Activated naive CD4-positive, alpha-beta T cell treated with anti-CD3 and anti-CD28 coated beads for 36 hours (primary cell): ENCODE measurements around the gene ATF3. TPM values are rescaled to one million over a fixed set of nuclear protein-coding genes. Genes with fewer than 3 reads are reported as not detected.

Source experiments
- CTCF ChIA-PET: fragments of 350-600 bp; sonication (Branson Sonifier 250); formaldehyde crosslinking; loops from one replicate; lab custom pipeline; 2021; ENCODE audit warnings: antibody characterized with exemption; lab: Charles Lee
- DNase-seq: peaks from one replicate; pipeline ENCODE4 v3.0.0-alpha.2; 2020
- H3K27ac Mint-ChIP-seq: one replicate; pipeline ENCODE4 v1.8.0; 2021; ENCODE audit warnings: mild to moderate bottlenecking, mixed read lengths
- H3K27me3 Mint-ChIP-seq: one replicate; pipeline ENCODE4 v1.8.0; 2021; ENCODE audit warnings: low read depth, mixed read lengths
- H3K36me3 Mint-ChIP-seq: one replicate; pipeline ENCODE4 v1.8.0; 2021; ENCODE audit warnings: low read depth, mixed read lengths
- H3K4me1 Mint-ChIP-seq: one replicate; pipeline ENCODE4 v1.8.0; 2021; ENCODE audit warnings: low read depth, mixed read lengths
- H3K4me3 Mint-ChIP-seq: one replicate; pipeline ENCODE4 v1.8.0; 2021; ENCODE audit warnings: mild to moderate bottlenecking, moderate library complexity, mixed read lengths
- H3K9me3 Mint-ChIP-seq: one replicate; pipeline ENCODE4 v1.8.0; 2021; ENCODE audit warnings: mixed read lengths
- intact Hi-C: fragments of 100-400 bp; cut with micrococcal nuclease; formaldehyde crosslinking; loops from one replicate; pipeline ENCODE4 v1.15.1; 2023
- total RNA-seq, 2 experiments: library from RNA; stranded (reverse); gene quantifications; one replicate each; pipeline ENCODE4 v1.2.3, GENCODE V29; 2021

The ATF3 gene
- total RNA-seq, 2 experiments from 2014 or later = 67.4 to 67.7 TPM

DNA sequence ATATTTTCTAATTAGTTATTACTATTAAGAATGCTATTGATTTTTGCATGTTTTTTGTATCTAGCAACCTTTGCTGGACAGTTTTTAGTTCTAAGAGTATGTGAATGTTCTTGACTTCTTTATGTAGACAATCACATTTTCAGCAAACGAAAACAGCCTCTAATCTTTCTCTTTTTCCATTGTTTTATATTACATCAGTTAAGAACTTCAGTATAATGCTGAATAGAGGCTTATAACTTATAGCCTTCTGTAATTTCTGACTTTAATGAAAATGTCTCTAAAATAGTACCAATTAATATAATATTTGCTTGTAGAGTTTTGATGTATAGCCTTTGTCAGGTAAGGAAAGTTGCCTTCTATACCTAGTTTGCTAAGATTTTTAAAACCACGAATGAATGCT lies 33.2 kb upstream of the ATF3 start:
- Mint-ChIP-seq H3K9me3 (no peaks in the 10 kb centered on the region), H3K27me3 (peaks cover 7% of the 10 kb centered on the region), H3K4me1 (no peaks in the 10 kb centered on the region), H3K27ac (no peak overlapping the region), H3K36me3 (no peaks in the 10 kb centered on the region), H3K4me3 (no peak overlapping the region)
- CTCF ChIA-PET = no interaction called here
- DNase-seq = no peak
- intact Hi-C loops = no loop called here

DNA sequence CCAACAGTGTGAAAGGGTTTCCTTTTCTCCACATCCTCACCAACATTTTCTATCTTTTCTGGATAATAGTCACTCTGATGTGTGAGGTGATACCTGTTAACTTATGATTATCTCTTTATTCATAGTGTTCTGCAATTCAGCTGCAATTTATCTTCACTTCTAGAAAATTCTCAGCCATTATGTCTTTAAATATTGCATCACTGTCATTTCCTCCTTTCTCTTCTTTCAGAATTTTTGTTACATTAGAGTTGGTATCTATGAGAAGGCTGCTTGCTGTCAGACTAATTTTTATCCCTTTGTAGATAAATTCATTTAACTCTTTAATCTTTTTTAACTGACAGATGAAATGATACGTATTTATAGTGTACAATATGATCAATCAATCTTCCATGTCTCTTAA lies 30.5 kb upstream of the ATF3 start:
- Mint-ChIP-seq H3K36me3 (no peaks in the 10 kb centered on the region), H3K4me3 (no peak overlapping the region), H3K4me1 (no peaks in the 10 kb centered on the region), H3K9me3 (no peaks in the 10 kb centered on the region), H3K27ac (no peak overlapping the region), H3K27me3 (peaks cover 7% of the 10 kb centered on the region)
- no peak for DNase-seq
- intact Hi-C loops = no loop called here
- CTCF ChIA-PET = interaction anchor here (0.7 kb wide), 1 partner anchor 10 kb away, joined by 3 read pairs; no protein-coding TSS in a partner anchor

DNA sequence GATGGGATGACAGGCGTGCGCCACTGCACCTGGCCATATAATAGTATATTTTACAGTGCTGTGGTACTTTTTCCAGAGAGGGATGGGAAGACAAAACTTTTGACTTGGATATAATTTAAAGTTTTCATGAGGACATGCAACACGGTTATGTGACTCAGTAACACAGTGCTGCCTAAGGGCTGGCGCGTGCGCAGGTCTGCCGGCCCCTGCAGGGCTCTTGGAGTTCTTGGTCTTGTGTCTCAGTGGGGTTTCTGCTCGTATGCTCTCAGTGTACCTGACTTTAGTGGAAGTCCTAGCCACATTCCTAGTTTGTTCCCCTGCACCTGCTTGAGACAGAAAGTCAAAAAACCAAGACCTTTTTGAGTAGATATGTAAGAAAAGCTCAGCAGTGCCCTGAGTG lies 27.5 kb upstream of the ATF3 start:
- Mint-ChIP-seq H3K27ac (no peak overlapping the region), H3K4me3 (no peak overlapping the region), H3K4me1 (no peaks in the 10 kb centered on the region), H3K36me3 (no peaks in the 10 kb centered on the region), H3K9me3 (no peaks in the 10 kb centered on the region), H3K27me3 (peaks cover 15% of the 10 kb centered on the region)
- intact Hi-C loops = no loop called here
- CTCF ChIA-PET = no interaction called here
- no peak for DNase-seq

DNA sequence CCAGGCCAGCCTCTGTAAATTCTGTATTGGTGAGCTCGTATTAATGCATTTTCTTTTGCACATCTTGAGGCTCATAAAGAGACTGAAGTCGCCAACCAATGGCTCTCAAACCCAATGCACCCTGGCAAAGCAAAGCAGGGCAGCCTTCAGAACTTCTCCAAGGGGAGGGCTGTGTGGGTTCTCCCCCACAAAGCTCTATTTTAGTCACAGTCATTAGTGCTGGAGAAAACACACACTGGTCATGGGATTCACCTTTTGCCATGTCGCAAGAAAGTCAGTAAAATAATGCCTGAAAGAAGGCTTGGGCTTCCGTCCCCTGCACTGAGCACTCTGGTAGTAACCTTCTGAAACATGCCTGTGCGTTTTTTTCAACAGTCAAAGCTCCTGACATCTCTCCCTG lies 26.3 kb upstream of the ATF3 start:
- Mint-ChIP-seq H3K4me1 (no peaks in the 10 kb centered on the region), H3K4me3 (no peak overlapping the region), H3K36me3 (no peaks in the 10 kb centered on the region), H3K27ac (no peak overlapping the region), H3K9me3 (no peaks in the 10 kb centered on the region), H3K27me3 (peaks cover 21% of the 10 kb centered on the region)
- no peak for DNase-seq
- CTCF ChIA-PET = interaction anchor here (0.7 to 1.9 kb wide), 4 partner anchors 10 to 126 kb away, joined by 3 to 7 read pairs (median 4); no protein-coding TSS in a partner anchor
- intact Hi-C loops = no loop called here

DNA sequence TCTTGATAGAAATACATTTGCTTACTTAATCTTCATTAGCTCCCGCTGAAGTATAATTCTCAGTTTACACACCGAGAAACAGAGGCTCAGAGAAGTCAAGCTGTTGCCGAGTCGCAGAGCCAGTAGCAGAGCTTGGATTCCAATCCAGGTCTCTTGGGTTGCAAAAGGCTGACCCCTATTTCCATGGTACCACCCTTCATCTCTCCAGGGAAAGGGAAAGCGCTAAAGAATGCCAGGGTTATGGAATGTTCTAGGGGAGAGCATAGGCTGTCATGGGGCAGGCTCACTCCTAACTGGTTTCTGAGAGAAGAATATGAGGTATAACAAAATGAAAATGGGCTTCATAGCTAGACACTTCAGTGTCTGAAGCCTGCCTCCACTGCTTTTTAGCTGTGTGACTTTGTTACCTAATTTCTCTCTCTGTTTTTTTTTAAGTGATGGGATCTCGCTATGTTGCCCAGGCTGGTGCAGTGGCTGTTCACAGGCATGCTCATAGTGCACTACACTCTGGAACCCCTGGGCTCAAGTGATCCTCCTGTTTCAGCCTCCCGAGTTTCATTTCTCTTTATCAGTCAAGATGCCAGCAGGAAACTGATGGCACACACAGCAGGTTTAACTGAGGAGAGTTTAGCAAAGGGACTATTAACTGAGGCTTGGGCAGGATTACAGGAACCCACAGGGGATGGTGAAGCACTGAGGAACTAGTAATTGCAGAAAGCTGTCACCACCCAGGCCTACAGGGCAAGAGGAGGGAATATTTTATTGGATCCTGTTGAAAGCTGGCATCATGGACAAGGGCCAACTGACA lies 25.5 kb upstream of the ATF3 start:
- H3K27ac Mint-ChIP-seq = no peak overlapping the region
- intact Hi-C loops = no loop called here
- no peaks in the 10 kb centered on the region for H3K4me1 Mint-ChIP-seq
- no peak overlapping the region for H3K4me3 Mint-ChIP-seq
- peaks cover 29% of the 10 kb centered on the region for H3K27me3 Mint-ChIP-seq
- DNase-seq = no peak
- H3K9me3 Mint-ChIP-seq = no peaks in the 10 kb centered on the region
- CTCF ChIA-PET = interaction anchor here (0.7 to 1.9 kb wide), 4 partner anchors 10 to 127 kb away, joined by 3 to 7 read pairs (median 4); no protein-coding TSS in a partner anchor
- H3K36me3 Mint-ChIP-seq = no peaks in the 10 kb centered on the region

DNA sequence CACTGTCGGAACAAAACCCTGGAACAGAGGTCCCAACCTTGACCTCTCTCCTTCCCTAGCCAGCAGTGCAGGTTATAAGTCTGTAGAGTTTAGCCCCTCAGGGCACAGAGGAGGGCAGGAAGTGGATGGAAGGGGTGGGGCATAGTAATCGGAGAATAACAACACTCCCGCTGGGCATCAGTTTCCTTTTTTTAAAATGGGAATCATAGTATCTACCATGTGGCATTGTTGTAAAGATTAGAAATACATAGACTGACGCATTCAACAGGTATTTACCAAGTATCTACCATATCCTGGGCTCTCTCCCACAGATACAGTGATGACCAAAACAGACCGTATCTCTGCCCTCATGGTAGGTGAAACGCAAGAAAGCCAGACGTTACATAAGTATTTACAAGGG lies 24.9 kb upstream of the ATF3 start:
- Mint-ChIP-seq H3K4me3 (no peak overlapping the region), H3K9me3 (no peaks in the 10 kb centered on the region), H3K27me3 (peaks cover 28% of the 10 kb centered on the region), H3K36me3 (no peaks in the 10 kb centered on the region), H3K4me1 (no peaks in the 10 kb centered on the region), H3K27ac (no peak overlapping the region)
- CTCF ChIA-PET = interaction anchor here (1.3 to 1.9 kb wide), 2 partner anchors 11 to 127 kb away, joined by 4 to 7 read pairs; no protein-coding TSS in a partner anchor
- DNase-seq = no peak
- intact Hi-C loops = no loop called here

DNA sequence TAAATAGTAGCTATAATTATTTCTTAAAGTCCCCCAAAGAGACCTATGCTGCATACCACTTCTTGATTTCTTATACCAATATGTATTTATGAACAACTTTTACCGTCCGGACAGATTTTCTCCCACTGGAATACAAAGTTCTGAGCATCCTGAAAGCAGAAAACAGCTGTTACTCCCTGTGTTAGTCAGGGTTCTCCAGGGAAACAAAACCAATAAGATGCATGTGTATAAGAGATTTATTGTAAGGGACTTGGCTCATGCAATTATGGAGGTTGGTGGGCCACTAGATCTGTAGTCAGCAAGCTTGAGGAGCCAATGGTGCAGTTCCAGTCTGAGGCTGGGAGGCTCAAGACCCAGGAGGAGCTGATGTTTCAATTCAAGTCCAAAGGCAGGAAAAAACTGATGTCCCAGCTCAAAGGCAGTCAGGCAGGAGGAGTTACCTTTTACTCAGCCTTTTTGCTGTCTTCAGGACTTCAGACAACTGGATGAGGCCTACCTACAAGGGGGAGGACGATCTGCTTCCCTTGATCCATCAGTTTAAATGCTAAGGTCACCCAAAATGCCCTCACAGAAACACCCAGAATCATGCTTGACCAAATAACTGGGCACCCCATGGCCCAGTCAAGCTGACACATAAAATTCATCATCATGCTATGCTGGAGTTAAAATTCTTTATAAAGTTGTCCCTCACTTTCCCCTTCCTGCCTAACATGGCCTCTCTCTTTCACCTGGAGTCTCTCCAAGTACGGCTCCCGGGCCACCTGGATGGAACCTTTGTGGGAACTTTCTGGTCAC lies 24.3 kb upstream of the ATF3 start:
- Mint-ChIP-seq H3K4me3 (no peak overlapping the region), H3K9me3 (no peaks in the 10 kb centered on the region), H3K4me1 (no peaks in the 10 kb centered on the region), H3K36me3 (no peaks in the 10 kb centered on the region), H3K27ac (no peak overlapping the region), H3K27me3 (peaks cover 27% of the 10 kb centered on the region)
- no peak for DNase-seq
- CTCF ChIA-PET = interaction anchor here (0.7 kb wide), 1 partner anchor 81 kb away, joined by 3 read pairs; no protein-coding TSS in a partner anchor
- intact Hi-C loops = no loop called here

DNA sequence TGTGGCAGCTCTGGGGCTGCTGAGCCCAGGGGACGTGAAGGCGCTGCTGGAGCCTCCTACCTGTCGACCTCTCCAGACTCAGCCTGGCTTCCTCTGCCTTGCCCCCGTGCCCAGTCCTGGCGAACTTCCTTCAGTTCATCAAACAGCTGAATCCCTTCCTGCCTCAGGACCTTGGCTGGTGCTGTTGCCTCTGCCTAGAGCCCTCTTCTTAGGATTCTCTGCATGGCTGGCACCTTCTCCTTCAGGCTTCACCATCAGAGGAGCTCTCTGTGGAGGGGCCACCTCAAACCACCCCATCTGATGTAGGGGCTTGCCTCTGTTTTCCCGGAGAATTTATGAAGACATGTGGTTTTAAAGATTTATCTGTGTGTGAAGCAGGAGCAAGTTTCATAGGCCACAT lies 23.4 kb upstream of the ATF3 start:
- CTCF ChIA-PET = no interaction called here

DNA sequence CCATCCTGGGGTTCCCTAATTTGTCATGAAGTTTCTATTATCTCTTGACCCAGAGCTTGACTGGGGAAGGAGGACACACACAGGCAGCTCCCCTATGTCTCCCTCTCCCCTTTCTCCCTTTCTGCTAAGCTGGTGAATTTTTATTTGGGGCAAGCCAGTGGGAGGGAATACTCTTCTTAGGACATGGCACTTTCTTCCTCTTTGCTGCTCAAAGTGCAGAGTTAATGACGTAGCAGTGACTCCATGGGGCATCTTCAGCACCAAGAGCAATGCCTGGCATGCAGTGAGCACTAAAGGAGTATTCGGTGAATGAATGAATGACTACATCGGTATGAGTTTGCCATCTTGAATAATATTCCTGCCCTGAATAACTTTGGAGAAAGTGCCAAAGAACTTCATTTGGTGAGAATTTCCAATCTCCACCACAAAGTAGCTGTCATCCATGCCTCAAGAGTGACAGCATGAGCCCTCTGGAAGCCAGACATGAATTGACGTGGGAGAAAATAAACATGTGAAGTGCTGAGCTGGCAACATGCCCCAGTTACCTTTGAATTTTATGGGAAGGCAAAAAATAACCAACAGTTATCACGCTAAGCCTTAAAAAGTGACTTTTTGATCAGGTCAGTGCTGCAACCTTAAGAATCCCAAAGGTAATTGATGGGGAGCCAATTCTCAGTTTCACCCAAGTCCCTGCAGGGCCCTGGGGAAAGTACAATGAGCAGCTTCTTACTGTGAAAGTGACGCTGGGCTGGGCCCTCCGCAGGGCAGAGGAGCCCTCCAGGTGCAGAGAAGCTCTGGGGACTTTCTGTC lies 22.1 kb upstream of the ATF3 start:
- Mint-ChIP-seq H3K4me3 (no peak overlapping the region), H3K27me3 (peaks cover 32% of the 10 kb centered on the region), H3K27ac (no peak overlapping the region), H3K36me3 (no peaks in the 10 kb centered on the region), H3K9me3 (no peaks in the 10 kb centered on the region), H3K4me1 (no peaks in the 10 kb centered on the region)
- intact Hi-C loops = no loop called here
- DNase-seq = no peak
- CTCF ChIA-PET = interaction anchor here (0.7 to 1.3 kb wide), 2 partner anchors 92 to 130 kb away, joined by 3 read pairs; no protein-coding TSS in a partner anchor

More for the DNA sequence above, 23.4 kb upstream of the ATF3 start:
- no peak overlapping the region for H3K4me3 Mint-ChIP-seq
- H3K27ac Mint-ChIP-seq = no peak overlapping the region
- H3K27me3 Mint-ChIP-seq = peaks cover 27% of the 10 kb centered on the region
- H3K9me3 Mint-ChIP-seq = no peaks in the 10 kb centered on the region
- no peak for DNase-seq
- H3K36me3 Mint-ChIP-seq = no peaks in the 10 kb centered on the region
- H3K4me1 Mint-ChIP-seq = no peaks in the 10 kb centered on the region
- intact Hi-C loops = no loop called here

DNA sequence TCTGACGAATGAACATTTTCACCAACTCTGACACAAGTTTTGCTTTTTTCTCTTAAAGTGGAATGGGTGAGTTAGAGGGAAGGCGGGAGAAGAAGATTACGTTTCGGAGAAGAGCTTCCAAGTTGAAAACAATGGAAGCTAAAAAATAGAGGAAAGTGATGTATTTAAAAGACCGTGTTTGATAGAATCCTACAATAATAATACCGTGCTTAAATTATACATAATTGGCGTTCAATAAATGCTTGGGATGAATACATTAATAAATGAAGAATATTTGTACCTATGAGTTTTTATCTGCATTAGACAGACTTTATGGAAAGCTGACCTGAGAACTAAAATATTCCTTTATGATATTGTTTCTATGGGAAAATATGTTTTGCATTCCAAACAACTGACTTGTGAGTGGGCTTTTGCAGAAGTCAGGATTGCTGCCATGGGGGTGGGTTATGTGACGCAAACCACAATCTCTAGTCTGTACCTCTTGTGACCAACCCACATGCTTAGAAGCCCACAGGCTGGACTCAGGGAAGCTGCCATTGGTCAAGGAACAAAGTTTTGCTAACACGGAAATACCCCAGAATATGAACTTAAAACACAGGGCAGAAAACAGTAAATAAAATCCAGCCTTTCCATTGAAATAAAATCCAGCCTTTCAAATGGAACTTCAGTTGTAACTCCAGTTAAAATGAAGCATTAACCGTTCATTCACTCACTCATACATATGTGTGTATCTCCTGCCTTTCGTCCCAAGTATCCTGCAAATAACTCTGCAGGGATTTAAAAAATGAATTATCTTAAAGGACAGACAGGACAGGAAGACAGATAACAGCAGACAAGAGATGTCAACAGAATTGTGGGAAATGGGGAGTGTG lies 21.3 kb upstream of the ATF3 start:
- Mint-ChIP-seq H3K36me3 (no peaks in the 10 kb centered on the region), H3K9me3 (no peaks in the 10 kb centered on the region), H3K4me3 (no peak overlapping the region), H3K4me1 (no peaks in the 10 kb centered on the region), H3K27me3 (peaks cover 32% of the 10 kb centered on the region), H3K27ac (no peak overlapping the region)
- intact Hi-C loops = no loop called here
- no peak for DNase-seq
- CTCF ChIA-PET = interaction anchor here (0.7 to 1.3 kb wide), 2 partner anchors 93 to 131 kb away, joined by 3 read pairs; no protein-coding TSS in a partner anchor

DNA sequence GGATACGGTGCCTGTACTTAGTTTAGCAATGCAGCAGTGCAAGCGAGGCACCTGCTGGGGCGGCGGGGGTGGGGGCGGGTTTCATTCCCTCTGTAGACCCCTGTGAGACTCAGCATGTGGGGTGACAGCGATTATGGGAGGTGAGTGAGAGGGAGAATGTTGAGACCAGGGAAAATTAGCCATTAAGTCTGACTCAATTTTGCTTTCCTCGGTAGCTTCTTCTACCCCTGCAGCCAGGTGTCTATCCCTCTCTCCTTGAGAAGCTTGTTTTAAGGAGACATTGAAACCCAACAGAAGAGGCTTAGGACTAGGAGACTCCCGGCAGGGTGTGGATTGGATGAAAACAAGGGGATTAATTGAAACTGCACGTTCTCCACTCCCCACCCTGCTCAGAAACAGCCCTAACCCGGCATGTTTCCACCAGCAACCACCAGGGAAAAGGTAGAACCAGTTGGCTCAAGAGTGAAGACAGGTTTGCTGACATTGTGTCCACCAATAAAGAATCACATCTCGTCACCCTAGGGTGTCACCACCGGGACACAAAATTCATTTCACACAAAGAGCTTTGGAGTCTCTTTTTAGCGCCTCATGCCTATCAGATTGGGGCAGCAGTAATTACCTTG lies 20.6 kb upstream of the ATF3 start:
- H3K27ac Mint-ChIP-seq = no peak overlapping the region
- no peaks in the 10 kb centered on the region for H3K36me3 Mint-ChIP-seq
- H3K4me1 Mint-ChIP-seq = no peaks in the 10 kb centered on the region
- H3K9me3 Mint-ChIP-seq = no peaks in the 10 kb centered on the region
- H3K27me3 Mint-ChIP-seq = peaks cover 32% of the 10 kb centered on the region
- H3K4me3 Mint-ChIP-seq = no peak overlapping the region
- CTCF ChIA-PET = no interaction called here
- intact Hi-C loops = no loop called here
- DNase-seq = no peak
